ENCODE data around the gene MGAT5B.
"Not testable (repeated sequence)": the region's sequence is repeated elsewhere in the genome, so short reads cannot be mapped to it uniquely, and the experiment has no call there.

MGAT5B gene

GRCh38 chr17:76868176-76868668 is at the start of gene MGAT5B:
Gene MGAT5B (plus strand): TSS chr17:76868404. CDS start chr17:76869030, 626 bp downstream.
- DNase-seq: peak; percentile 57

- DNase-seq: peak; percentile 80
Observed at GRCh38 chr17:76820039-76820438, 48.2 kb upstream of the MGAT5B start.

GRCh38 chr17:76820561-76820960 is 47.6 kb upstream of the MGAT5B start:
- DNase-seq: peak; percentile 83

- no peak for DNase-seq
Observed at GRCh38 chr17:76822184-76822778, 45.9 kb upstream of the MGAT5B start.

GRCh38 chr17:76824093-76824492 is 44.1 kb upstream of the MGAT5B start:
- DNase-seq: no peak

GRCh38 chr17:76826330-76827068 is 41.7 kb upstream of the MGAT5B start:
- DNase-seq: no peak

- DNase-seq: no peak
Observed at GRCh38 chr17:76827736-76828135, 40.5 kb upstream of the MGAT5B start.

- DNase-seq: peak; percentile 77
Observed at GRCh38 chr17:76830987-76831715, 37.1 kb upstream of the MGAT5B start.

- no peak for DNase-seq
Observed at GRCh38 chr17:76833034-76833644, 35.1 kb upstream of the MGAT5B start.

GRCh38 chr17:76833747-76834146 is 34.5 kb upstream of the MGAT5B start:
- DNase-seq: no peak

GRCh38 chr17:76834870-76835269 is 33.3 kb upstream of the MGAT5B start:
- DNase-seq: no peak

- DNase-seq: no peak
Observed at GRCh38 chr17:76840443-76840767, 27.8 kb upstream of the MGAT5B start.

GRCh38 chr17:76840884-76841775 is 27.1 kb upstream of the MGAT5B start:
- DNase-seq: no peak

- DNase-seq: peak; percentile 3
Observed at GRCh38 chr17:76841776-76842405, 26.3 kb upstream of the MGAT5B start.

GRCh38 chr17:76843068-76843467 is 25.1 kb upstream of the MGAT5B start:
- not testable (repeated sequence) for DNase-seq

- no peak for DNase-seq
Observed at GRCh38 chr17:76843703-76844484, 24.3 kb upstream of the MGAT5B start.

- no peak for DNase-seq
Observed at GRCh38 chr17:76844485-76844829, 23.7 kb upstream of the MGAT5B start.

GRCh38 chr17:76844846-76845245 is 23.4 kb upstream of the MGAT5B start:
- DNase-seq: no peak

GRCh38 chr17:76845541-76846017 is 22.6 kb upstream of the MGAT5B start:
- DNase-seq: no peak

GRCh38 chr17:76847031-76847430 is 21.2 kb upstream of the MGAT5B start:
- DNase-seq: no peak

- DNase-seq: no peak
Observed at GRCh38 chr17:76848670-76849069, 19.5 kb upstream of the MGAT5B start.
